Epithelial cell of proximal tubule (primary cell): ENCODE data around the gene MXD3. TPM values are rescaled to one million over a fixed set of nuclear protein-coding genes. Genes with fewer than 3 reads are reported as not detected.
"Not testable (repeated sequence)": the region's sequence is repeated elsewhere in the genome, so short reads cannot be mapped to it uniquely, and the experiment has no call there.

Source experiments
- DNase-seq: peaks from one replicate; pipeline ENCODE4 v3.0.0-alpha.2; 2011; ENCODE audit warnings: low read depth
- H3K4me3 ChIP-seq: 2 replicates; pipeline ENCODE4 v1.5.1; 2011; ENCODE audit warnings: low read depth, mild to moderate bottlenecking, low read length
- total RNA-seq: library from RNA; depleted of rRNA; stranded (reverse); fragments of >200 nt; gene quantifications from 2 replicates; pipeline ENCODE4 v1.2.3, GENCODE V29; 2015
- TF ChIP-seq, protein P1 (sequence below): conservative IDR thresholded peaks from 2 replicates; pipeline ENCODE4 v1.5.1; 2012; ENCODE audit warnings: low read depth, mild to moderate bottlenecking, low read length

Gene MXD3, protein sequence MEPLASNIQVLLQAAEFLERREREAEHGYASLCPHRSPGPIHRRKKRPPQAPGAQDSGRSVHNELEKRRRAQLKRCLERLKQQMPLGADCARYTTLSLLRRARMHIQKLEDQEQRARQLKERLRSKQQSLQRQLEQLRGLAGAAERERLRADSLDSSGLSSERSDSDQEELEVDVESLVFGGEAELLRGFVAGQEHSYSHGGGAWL
- total RNA-seq = 41.9 and 42.7 TPM in 2 replicates

DNA sequence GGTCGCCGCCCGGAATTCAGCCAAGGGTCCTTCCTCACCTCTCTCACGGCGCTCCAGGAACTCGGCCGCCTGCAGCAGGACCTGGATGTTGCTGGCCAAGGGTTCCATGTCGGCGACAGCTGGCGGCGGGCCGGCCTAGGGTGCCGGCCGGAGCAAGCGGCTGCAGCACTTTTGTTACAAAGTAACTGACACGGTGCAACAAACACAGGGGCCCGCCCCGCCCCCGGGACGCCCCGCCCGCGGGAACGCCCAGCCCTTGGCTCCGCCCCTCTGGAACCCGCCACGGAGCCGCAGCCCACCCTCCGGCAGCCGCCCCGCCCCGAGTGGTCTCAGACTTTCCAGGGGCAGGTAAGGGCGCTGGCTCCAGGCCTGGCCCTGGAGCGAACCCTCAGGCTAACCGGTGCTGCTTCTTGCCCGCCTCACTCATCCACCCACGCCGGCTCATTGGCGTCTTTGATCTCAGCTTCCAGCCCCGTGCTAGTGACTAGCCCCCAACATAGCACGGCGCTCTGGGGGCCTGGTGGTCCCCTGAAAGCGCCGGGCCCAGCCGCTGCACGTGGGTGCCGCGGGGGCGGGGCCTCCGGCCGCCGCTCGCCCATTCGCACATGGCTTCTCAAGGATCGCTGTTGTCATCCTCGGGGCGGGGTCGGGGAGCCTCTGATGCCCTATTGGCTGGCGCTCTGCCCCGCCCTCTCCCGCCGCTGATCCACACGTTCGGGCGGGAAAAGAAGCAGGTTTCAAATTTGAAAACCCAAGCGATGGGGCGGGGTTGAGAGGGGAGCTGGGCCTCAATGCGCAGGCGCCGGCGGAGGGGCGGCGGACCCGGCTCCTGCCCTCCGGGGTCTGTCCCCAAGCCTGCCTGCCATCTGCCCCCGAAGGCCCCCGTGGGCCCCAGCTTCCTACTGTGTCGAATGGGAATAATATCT is at the start of gene MXD3:
TSS of gene MXD3 (minus strand) at position 176 of the 926 bp plus-strand sequence. CDS start at position 108, 68 bp downstream.
- no peak for DNase-seq
- peak within 1 kb of the TSS; percentile 65 for H3K4me3 ChIP-seq
- TF ChIP-seq, protein P1, sequence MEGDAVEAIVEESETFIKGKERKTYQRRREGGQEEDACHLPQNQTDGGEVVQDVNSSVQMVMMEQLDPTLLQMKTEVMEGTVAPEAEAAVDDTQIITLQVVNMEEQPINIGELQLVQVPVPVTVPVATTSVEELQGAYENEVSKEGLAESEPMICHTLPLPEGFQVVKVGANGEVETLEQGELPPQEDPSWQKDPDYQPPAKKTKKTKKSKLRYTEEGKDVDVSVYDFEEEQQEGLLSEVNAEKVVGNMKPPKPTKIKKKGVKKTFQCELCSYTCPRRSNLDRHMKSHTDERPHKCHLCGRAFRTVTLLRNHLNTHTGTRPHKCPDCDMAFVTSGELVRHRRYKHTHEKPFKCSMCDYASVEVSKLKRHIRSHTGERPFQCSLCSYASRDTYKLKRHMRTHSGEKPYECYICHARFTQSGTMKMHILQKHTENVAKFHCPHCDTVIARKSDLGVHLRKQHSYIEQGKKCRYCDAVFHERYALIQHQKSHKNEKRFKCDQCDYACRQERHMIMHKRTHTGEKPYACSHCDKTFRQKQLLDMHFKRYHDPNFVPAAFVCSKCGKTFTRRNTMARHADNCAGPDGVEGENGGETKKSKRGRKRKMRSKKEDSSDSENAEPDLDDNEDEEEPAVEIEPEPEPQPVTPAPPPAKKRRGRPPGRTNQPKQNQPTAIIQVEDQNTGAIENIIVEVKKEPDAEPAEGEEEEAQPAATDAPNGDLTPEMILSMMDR = no peak

DNA sequence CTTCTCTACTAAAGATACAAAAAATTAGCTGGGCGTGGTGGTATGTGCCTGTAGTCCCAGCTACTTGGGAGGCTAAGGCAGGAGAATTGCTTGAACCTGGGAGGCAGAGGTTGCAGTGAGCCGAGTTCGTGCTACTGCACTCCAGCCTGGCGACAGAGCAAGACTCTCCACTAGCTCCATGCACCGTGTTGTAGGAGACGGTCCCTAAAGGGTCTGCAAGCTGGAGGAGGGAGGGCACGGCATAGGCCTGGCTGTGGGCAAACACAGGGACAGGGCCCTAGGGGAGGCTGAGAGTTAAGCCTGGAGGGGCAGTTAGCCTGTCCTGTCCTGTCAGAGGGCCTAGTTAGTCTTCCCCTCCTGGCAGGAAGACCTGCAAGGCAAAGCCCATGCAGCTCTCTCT is 49.0 kb upstream of the MXD3 start:
- not testable (repeated sequence) for H3K4me3 ChIP-seq, DNase-seq

DNA sequence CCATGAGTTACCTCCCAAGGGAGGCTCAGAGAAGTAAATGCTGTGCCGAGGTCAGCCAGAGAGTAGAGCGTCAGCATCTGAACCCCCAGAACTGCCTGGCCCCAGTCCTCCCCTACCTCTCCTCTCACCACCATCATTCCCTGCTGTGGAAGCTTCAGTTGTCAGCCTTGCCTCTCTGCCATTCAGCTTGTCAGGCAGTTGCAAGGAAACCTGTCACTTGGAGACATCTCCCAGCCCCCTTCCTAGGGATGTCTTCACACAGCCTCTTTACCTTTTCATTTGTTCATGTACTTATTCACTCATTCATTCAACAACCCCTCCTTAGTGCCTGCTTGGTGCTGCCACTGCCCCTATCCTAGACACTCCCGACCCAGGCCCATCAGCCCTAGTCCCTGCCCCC is 48.2 kb upstream of the MXD3 start:
- TF ChIP-seq, protein P1 = no peak
- no peak for DNase-seq
- H3K4me3 ChIP-seq = no peak overlapping the region

DNA sequence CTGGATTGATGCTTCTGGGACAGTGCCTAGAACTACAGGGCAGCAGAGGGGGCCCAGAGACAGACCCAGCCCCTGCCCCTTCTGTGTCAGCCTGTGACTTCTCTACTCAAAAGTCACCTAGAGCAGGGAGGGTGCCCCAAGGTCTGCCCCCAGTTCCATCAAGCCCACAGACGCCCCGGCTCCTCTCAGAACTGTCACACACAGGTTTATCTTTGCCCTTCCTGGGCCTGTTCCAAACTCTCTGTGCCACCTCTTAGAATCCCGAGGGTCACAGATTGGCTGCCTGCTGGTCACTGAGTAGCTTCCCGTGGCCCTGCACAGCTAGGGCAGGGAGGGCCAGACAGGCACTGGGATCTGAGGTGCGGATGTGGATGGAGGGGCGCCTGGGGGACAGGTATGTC is 47.8 kb upstream of the MXD3 start:
- DNase-seq = no peak
- no peak overlapping the region for H3K4me3 ChIP-seq
- TF ChIP-seq, protein P1 = no peak

DNA sequence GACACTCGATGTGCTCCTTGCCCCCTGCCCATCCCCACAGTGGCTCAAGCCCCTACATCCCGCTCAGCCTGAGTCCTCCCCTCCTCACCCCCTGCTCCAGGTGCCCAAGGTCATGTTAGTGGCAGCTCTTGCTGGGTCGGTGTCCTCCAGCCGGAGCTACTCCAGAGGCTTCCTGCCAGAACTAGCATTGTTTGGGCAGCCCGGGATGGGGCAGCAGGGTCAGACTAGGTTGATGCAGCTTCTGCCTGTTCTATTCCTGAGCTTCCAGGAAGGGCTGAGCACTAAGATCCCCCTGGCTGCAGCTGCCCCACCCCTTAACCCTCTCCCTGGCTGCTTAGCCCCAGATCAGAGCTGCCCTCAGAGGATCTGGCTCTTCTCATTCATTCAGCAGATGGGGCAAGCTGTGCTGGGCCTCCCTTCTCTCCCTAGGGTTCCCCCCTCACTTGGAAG is 46.7 kb upstream of the MXD3 start:
- no peak overlapping the region for H3K4me3 ChIP-seq
- TF ChIP-seq, protein P1 = no peak
- DNase-seq = no peak

DNA sequence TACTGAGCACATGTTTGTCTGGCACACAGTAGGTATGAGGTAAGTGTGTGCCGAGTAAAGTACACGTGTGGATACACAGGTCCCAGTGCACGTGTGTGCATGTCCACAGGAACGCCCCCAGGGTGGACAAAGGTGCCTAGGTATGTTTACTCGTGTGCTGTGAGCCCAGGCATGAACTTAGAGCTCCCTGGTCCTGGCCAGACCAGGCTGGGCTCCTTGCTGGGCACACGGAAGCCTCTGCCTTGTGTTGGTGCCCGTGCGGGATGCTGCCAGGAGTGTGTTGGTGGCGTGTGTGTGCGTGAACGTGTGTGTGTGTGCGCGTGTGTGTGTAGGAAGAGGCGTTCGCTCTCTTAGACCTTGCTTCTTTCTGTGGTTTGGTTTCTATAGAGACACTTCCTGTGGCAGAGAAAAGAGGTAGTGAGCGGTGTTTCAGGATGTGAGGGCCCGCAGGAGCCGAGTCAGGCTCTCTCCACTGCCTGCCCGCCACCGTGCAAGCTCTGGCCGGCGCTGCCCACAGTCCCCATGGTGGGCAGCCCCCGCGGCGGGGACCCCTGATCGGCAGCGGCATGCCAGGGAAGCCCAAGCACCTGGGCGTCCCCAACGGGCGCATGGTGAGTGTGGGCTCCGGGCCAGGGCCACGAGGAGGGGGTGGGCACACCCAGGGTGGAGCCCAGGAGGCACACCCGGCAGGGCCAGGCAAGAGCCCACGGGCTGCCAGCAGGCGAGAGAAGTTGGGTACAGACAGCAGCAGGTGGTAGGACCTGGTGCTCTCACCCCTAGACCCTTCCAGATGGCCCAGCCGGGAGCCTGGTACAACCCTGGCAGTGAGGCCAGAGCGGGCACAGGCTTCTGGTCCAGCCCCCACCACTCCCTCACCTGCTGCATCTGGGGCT is 46.0 kb upstream of the MXD3 start, which contains the start of gene RGS14:
TSS of gene RGS14 (plus strand) at position 466 of the 893 bp plus-strand sequence. CDS start at position 567, 101 bp downstream.
- no peak for DNase-seq

More for the DNA sequence above, 46.0 kb upstream of the MXD3 start, which contains the start of gene RGS14:
- TF ChIP-seq, protein P1 = no peak
- no peak within 1 kb of the TSS for H3K4me3 ChIP-seq
